ENCODE results near the gene MUC3A.
"Not testable (repeated sequence)": the region's sequence is repeated elsewhere in the genome, so short reads cannot be mapped to it uniquely, and the experiment has no call there.

Gene MUC3A, protein sequence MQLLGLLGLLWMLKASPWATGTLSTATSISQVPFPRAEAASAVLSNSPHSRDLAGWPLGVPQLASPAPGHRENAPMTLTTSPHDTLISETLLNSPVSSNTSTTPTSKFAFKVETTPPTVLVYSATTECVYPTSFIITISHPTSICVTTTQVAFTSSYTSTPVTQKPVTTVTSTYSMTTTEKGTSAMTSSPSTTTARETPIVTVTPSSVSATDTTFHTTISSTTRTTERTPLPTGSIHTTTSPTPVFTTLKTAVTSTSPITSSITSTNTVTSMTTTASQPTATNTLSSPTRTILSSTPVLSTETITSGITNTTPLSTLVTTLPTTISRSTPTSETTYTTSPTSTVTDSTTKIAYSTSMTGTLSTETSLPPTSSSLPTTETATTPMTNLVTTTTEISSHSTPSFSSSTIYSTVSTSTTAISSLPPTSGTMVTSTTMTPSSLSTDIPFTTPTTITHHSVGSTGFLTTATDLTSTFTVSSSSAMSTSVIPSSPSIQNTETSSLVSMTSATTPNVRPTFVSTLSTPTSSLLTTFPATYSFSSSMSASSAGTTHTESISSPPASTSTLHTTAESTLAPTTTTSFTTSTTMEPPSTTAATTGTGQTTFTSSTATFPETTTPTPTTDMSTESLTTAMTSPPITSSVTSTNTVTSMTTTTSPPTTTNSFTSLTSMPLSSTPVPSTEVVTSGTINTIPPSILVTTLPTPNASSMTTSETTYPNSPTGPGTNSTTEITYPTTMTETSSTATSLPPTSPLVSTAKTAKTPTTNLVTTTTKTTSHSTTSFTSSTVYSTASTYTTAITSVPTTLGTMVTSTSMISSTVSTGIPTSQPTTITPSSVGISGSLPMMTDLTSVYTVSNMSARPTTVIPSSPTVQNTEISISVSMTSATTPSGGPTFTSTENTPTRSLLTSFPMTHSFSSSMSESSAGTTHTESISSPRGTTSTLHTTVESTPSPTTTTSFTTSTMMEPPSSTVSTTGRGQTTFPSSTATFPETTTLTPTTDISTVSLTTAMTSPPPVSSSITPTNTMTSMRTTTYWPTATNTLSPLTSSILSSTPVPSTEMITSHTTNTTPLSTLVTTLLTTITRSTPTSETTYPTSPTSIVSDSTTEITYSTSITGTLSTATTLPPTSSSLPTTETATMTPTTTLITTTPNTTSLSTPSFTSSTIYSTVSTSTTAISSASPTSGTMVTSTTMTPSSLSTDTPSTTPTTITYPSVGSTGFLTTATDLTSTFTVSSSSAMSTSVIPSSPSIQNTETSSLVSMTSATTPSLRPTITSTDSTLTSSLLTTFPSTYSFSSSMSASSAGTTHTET (N-terminal part only)

DNA sequence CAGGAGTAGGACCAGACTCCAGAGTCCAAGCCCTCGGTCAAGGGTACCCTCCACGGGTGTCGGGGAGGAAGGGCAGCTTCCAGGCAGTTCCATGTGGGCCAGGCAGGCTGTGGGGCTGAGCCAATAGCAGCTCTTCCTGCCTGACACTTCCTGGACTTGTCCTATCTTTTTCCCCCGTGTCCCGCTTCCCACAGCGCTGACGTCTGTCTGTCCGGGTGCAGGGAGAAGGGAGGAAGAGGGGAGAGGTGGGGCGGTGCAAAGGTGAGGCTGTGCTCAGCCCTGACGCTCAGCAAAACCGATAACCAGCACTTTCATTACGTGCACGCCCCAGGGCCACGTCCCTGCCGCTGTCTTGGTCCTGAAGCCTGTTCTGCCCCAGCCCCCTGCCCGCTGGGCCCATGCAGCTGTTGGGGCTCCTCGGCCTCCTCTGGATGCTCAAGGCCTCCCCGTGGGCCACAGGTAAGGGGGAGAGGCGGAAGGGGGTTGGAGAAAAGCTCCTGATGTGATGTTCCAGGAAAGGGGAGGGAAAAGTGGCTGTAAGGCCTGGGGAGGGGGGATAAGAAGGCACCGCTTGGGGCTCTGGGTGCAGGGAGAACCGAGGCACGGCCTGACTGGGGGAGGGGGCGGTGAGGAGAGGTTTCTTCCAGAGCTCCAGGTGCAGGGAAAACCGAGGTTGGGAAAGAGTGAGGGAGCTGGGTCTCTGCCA is at the start of gene MUC3A:
Gene MUC3A, plus strand, starts transcription at position 308 of the 706 bp plus-strand sequence. Its CDS starts 91 bp downstream, at position 399.
- no peak for DNase-seq

DNA sequence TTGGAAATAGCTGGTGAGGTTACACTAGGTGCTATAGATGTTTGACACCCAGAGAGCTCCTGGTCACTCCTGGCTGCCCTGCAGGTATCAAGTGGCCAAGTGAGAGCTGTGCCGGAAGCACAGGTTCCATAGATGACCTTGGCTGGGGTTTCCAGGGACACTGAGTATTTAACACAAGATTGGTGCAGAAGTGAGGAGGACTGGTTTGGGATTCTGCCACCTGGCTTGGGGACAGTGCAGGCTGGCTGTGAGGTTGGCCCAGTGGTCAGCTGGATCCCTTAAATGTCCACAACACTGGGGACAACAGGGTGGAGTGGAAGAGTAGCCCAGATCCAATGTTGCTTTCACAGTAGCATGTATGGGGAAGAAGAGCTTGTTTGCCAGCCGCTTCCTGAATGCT is 48.4 kb upstream of the MUC3A start:
- no peak for DNase-seq

DNA sequence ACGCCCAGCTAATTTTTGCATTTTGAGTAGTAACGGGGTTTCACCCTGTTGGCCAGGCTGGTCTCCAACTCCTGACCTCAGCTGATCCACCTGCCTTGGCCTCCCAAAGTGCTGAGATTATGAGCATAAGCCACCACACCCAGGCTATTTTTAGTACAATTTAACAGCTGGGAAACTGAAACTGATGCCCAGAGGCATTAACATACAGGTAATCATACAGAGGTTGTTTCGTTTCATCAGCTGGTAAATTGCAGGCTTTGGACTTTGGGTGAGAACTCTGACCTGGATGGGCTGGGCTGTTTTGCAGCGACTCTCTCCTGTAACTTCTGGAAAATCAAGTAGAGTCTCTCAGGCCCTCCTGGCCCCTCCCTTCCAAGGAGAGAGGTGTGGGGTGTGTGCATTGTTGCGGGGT is 47.4 kb upstream of the MUC3A start:
- no peak for DNase-seq

DNA sequence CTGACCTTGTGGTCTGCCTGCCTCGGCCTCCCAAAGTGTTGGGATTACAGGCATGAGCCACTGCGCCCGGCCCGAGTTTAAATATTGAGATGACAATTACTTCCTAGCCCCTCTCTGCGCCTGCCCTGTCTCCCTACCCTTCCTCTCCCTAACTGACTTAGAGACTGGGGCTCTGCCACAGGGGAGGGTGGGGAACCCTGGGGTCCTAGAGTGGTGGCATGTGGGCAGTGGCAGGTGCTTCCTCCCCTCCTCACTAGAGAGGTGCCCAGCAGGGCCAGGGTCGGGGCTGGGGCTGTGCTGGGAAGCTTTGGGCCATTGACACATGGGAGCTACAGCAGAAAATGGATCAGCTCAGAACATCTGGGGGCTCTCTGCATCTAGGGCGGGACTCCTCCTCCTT is 46.7 kb upstream of the MUC3A start:
- DNase-seq = no peak

DNA sequence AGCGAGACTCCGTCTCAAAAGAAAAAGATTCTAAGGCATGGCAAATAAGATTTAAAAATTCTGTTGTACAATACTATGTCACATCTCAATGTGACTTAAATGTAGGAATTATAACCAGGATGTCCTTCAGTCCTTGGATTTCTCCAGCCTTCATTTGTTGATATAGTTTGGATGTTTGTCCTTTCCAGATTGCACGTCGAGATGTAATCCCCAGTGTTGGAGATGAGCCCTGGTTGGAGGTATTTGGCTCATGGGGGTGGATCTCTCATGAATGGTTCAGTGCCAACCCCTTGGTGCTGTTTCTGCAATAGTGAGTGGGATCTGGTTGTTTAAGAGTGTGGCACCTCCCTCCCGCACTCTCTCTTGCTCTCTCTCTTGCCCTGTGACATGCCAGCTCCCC is 40.8 kb upstream of the MUC3A start:
- no peak for DNase-seq

DNA sequence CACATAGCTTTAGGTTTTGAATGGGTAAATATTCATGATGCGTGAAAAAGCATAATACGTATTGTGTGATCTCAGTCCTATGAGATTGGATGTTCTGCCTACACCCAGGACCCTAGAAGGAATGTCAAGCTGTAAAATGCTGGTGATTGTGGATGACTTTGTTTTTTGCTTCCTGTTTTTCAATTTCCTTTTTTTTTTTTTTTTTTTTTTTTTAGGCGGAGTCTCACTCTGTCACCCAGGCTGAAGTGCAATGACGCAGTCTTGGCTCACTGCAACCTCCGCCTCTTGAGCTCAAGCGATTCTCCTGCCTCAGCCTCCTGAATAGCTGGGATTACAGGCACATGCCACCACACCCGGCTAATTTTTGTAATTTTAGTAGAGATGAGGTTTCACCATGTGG is 38.9 kb upstream of the MUC3A start:
- DNase-seq = not testable (repeated sequence)

DNA sequence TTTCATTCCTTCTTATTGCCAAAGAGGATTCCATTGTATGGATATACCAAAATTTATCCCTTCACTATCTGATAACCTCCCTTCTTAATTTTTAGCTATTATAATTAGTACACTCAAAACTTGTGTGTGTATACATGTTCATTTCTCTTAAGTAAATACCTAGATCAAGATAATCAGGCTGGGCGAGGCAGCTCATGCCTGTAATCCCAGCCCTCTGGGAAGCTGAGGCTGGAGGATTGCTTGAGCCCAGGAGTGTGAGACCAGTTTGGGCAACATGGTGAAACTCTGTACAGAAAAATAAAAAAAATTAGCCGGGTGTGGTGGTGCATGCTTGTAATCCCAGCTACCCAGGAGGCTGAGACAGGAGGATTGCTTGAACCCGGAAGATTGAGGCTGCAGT is 37.9 kb upstream of the MUC3A start:
- no peak for DNase-seq

DNA sequence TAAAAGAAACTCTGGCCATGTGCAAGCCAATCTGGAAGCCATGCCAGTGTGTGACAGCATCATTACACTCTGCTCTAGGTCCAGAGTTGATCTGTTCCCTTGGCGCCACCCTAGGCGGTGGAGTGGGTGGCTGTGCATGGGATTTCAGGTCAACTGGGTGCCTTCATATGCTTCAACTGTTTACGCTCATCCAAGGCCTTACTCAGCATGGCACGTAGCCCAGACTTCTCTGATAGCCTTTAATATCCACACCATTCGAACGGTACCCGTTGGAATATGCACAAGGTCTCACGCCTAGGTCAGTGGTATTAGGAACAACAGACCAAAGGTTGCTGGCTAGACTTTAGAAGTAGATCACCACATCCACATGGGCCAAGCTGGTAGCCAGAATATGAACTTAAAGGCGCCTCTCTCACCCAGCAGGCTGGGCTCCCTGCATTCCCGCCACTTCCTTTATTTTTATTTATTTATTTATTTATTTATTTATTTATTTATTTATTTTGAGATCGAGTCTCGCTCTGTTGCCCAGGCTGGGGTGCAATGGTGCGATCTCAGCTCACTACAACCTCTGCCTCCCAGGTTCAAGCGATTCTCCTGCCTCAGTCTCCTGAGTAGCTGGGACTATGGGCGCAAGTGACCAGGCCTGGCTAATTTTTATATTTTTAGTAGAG is 35.0 kb upstream of the MUC3A start:
- DNase-seq = no peak

DNA sequence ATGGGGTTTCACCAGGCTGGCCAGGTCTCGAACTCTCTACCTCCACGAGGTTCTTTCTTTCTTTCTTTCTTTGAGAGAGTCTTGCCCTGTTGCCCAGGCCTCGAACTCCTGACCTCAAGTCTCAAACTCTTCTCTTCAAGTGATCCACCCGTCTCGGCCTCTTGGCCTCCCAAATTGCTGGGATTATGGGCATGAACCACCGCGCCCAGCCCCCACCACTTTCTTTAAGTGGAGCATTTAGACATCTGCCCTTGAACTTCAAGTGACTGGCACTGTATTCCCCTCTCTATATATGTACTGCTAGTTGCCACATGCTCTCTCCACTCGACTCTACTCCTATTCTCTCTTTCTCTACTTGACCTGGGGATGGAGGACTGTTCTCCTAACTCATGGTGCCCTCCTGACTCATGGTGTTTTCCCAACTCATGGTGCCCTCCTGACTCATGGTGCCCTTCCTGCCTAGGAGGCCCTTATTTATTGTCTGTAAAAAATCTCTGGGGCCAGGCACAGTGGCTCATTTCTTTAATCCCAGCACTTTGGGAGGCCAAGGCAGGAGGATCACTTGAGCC is 34.4 kb upstream of the MUC3A start:
- no peak for DNase-seq

DNA sequence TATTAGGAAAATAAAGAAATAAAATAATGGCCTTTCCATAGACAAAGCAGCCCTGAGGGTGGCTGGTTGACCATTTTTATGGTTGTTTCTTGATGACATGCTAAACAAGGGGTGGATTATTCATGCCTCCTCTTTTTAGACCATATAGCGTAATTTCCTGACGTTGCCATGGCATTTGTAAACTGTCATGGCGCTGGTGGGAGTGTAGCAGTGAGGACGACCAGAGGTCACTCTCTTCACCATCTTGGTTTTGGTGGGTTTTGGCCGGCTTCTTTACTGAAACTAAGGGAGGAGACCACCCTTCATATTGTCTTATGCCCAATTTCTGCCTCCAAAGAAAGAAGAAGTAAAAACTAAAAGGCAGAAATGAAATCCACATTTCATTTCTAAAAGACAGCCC is 30.0 kb upstream of the MUC3A start:
- not testable (repeated sequence) for DNase-seq

DNA sequence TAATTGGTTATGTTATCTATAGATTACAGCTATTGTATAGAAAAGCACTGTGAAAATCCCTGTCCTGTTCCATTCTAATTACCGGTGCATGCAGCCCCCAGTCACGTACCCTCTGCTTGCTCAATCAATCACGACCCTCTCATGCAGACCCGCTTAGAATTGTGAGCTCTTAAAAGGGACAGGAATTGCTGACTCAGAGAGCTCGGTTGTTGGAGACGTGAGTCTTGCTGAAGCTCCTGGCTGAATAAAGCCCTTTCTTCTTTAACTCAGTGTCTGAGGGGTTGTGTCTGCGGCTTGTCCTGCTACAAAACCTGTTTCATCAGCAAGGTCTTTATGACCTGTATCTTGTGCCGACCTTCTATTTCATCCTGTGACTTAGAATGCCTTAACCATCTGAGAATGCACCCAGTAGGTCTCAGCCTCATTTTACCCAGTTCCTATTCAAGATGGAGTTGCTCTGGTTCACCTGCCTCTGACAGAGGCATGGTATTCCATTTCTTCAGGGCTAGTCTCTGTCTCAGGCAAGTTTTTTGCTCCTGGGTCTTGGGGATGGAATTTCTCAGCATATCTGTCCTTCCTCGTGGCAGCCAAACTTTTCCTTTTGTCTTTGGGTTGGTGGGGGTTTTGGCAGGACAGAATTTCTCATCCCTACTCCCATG is 29.4 kb upstream of the MUC3A start:
- not testable (repeated sequence) for DNase-seq

DNA sequence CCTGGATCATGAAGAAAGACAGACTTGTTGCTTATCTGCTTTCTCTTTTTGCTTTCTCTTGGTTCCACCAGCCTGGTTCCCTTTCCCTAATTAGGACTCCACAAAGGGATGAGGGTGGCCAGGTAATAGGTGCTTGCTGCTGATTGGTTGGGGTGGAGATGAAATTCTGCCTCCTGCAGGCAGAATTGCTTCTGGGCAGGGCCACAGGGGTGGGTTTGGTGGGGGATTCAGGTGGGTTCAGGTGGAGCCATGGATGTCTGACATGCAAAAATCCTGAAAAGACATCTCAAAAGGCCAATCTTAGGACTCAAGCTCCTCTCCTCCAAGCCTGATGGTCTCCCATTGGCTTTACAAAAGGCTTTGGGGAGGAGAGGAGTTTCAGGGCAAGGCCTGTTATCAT is 28.3 kb upstream of the MUC3A start:
- no peak for DNase-seq

DNA sequence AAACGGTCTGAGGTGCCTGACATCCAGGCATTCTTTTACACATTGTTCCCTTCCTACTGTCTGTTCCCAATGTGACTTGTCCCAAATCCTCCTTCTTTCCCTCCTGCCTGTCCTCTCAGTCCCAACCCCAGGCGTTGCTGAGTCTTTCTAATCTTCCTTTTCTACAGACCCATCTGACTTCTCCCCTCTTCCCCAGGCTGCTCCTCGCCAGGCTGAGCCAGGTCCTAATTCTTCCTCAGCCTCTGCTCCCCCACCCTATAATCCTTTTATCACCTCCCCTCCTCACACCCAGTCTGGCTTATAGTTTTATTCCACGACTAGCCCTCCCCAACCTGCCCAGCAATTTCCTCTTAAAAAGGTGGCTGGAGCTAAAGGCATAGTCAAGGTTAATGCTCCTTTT is 25.7 kb upstream of the MUC3A start:
- DNase-seq = not testable (repeated sequence)

DNA sequence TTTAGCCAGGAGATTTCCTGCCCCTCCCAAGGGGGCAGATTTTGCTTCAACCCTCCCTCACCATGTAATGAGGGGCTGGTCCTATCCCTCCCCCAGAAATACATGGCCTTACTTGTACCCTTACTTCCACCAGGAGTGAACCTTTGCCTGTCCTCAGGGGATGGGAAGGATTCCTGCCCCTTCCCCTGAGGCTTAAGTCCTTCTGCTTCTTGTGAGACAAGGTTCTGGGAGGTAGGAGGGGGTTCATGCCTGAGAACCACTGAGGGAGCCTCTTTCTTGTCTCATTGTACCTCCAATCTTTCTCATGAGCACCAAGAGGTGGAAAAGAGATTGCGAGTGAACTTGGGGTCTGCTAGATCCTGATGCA is 19.5 kb upstream of the MUC3A start:
- DNase-seq = no peak

DNA sequence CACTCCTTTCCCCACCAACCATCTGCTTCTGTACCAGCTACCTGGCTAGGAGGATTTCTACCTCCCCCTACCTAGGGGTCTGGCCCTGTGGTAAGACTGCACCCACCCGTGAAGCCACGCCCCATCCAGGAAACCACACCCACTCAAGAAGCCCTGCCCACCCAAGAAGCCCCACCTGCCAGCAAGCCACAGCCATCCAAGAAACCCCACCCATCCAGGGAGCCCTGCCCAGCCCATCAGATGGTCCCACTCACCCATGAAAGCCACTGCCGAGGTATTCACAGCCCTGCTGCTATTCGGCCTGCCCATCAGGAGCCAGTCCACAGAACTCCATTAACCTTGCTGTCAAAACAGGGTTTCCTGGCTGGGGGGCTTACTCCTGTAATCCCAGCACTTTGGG is 15.6 kb upstream of the MUC3A start:
- DNase-seq = no peak

DNA sequence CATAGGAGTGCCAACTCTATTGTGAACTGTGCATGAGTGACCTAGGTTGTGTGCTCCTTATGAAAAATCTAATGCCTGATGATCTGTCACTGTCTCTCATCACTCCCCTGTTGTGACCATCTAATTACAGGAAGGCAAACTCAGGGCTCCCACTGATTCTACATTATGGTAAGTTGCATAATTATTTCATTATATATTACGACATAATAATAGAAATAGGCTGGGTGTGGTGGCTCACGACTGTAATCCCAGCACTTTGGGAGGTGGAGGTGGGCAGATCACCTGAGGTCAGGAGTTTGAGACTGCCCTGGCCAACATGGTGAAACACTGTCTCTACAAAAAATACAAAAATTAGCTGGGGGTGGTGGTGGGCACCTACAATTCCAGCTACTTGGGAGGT is 14.0 kb upstream of the MUC3A start:
- not testable (repeated sequence) for DNase-seq

DNA sequence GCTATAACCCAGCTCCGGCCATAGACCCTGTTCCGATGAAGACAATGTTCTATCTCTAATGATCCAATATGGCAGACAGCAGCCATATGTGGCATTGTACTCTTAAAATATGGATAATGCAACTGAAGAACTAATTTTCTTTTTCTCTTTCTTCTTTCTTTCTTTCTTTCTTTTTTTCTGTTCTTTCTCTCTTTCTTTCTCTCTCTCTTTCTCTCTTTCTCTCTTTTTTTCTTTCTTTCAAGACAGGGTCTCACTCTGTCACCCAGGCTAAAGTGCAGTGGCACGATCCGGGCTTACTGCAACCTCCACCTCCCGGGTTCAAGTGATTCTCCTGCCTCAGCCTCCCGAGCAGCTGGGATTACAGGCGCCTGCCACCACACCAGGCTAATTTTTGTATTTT is 13.2 kb upstream of the MUC3A start:
- DNase-seq = not testable (repeated sequence)

DNA sequence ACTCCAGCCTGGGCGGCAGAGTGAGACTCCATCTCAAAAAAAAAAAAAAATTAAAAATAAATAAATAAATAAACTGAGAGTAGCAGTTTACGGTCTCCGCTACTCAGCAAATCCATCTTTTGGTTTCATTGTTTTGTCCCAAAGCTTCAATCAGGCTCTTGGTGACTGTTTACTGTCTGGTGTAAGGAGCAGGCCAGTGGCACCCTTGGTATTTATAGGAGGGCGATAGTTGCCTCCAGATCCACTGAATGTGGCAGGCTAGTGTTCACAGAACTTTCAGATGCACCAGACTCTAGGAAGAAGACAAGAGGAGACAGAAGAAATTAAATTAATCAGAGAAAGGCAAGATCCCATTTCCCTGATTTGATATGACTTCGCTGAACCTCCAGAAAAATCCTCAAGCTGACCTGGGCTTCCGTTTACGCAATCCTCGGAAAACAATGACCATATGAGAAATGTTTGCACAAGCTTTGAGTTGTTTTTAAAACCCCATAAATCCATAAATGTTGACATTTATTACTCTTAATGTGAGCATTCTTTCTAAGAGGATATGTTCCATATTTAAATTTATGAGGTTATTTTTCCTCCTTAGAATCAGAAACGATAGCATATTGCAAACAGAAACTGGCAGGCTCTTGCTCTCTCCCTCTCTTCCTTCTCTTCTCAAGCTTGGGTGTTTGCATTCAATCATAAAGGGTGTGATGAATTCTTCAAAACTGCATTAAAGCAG is 7.1 kb upstream of the MUC3A start:
- DNase-seq = no peak

DNA sequence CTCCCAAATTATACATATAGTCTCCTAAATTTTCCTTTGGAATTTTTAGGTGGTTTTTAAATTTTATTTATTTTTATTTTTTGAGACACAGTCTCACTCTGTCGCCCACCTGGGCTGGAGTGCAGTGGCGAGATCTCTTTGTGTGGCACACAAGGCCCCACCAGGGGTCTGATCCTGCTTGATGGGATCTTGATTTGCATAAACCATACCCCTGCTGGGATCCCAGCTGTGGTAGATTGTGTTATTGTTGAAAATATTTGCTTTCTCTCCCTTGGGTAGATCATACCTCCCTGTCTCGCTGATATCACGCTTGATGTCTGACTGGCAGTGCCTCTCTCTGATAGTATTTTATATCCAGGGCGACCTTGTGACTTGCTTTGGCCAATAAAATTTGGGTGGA is 5.6 kb upstream of the MUC3A start:
- no peak for DNase-seq

DNA sequence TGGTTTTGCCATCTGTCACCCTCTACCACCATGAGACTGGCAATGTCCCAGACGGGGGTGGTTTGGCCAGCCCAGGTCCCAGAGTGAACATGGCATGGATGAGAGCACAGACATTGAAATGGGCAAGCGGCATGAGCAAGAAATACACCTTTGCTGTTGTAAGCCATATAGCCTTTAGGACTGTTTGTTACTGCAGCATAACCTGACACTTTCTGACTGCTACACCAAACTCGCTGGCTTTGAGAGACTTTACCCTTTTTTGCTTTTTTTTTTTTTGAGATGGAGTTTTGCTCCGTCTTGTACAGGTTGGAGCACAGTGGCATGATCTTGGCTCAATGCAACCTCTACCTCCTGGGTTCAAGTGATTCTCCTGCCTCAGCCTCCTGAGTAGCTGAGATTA is 5.2 kb upstream of the MUC3A start:
- DNase-seq = no peak

Data from stimulated activated naive CD4-positive, alpha-beta T cell (primary cell).